ENCODE data around the gene DIP2C.

DNA sequence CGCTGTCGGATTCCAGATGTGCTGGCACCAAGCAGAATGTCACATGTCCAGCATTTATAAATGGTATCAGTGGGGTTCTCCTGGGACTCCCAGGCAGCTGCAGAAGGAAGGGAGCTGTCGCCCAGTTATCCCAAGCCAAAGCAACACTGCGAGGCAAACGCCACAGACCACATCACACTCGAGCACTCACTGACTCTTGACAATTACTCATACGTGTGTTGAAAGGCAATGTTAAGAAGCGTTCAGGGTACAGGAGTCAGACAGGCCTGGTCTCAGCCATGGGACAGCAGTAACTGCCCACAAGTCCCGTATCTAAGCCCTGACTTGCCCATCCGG is 113.4 kb downstream of the DIP2C start:
- no peak for TF ChIP-seq EZH2 (IDR thresholded peaks at IDR 0.05; ENCODE audit: borderline replicate concordance, low read depth, low read length, severe bottlenecking)
- TF ChIP-seq, protein P1, sequence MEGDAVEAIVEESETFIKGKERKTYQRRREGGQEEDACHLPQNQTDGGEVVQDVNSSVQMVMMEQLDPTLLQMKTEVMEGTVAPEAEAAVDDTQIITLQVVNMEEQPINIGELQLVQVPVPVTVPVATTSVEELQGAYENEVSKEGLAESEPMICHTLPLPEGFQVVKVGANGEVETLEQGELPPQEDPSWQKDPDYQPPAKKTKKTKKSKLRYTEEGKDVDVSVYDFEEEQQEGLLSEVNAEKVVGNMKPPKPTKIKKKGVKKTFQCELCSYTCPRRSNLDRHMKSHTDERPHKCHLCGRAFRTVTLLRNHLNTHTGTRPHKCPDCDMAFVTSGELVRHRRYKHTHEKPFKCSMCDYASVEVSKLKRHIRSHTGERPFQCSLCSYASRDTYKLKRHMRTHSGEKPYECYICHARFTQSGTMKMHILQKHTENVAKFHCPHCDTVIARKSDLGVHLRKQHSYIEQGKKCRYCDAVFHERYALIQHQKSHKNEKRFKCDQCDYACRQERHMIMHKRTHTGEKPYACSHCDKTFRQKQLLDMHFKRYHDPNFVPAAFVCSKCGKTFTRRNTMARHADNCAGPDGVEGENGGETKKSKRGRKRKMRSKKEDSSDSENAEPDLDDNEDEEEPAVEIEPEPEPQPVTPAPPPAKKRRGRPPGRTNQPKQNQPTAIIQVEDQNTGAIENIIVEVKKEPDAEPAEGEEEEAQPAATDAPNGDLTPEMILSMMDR (IDR thresholded peaks at IDR 0.05; ENCODE audit: borderline replicate concordance, extremely low read depth, low read length, poor library complexity, severe bottlenecking), result no peak

Data from DND-41 (cell line).